Kasumi-1 (cell line): Measurements from ENCODE around the gene ELOA.
"Not testable (repeated sequence)": the region's sequence is repeated elsewhere in the genome, so short reads cannot be mapped to it uniquely, and the experiment has no call there.

Experiments used
- DNase-seq, 2 experiments: peaks; one replicate each; lab custom pipeline; 2025; lab: John Stamatoyannopoulos, UW

The ELOA gene

DNA sequence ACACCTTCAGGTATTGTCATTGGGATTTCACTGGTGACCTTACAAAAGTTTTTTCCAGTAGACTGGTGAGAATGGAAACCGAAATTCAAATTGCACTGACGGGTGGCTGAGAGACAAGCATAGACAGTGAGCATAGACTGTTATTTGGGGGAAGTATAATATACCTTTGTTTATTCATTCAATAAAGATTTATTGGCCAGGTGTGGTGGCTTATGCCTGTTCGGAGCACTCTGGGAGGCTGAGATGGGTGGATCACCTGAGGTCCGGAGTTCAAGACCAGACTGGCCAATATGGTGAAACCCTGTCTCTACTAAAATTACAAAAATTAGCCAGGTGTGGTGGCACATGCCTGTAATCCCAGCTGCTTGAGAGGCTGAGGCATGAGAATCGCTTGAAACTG lies 10.0 kb upstream of the ELOA start:
- DNase-seq: not testable (repeated sequence)

DNA sequence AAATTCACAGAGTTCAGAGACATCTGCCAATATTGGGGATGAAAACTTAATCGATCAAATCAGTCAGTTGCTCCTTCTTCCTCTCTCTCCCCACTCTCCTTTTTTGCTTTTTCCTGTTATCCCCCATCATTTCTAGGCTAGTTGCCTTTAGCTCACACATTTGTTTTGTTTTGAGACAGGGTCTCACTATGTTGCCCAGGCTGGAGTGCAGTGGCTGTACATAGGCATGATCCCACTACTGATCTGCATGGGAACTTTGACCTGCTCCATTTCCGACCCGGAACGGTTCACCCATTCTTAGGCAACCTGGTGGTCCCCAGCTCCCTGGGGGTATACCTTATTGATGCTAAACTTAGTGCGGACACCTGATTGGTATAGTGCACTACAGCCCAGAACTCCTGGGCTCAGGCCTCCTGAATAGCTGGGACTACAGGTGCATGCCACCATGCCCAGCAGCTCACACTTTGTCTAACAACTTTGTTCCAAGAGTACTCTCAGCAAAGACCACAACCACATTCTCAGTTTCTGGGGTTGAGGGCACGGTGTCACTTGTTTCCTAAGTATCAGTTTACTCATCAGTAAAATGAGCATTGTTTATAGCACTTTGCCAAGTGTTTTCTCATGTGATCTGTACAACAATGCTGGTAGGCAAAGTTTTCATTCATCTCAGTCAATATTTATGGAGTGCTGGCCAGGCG lies 6.7 kb upstream of the ELOA start:
- no peak for DNase-seq

GRCh38 chr1:23741609-23742008 lies 1.7 kb upstream of the ELOA start:
- no peak for DNase-seq

DNA sequence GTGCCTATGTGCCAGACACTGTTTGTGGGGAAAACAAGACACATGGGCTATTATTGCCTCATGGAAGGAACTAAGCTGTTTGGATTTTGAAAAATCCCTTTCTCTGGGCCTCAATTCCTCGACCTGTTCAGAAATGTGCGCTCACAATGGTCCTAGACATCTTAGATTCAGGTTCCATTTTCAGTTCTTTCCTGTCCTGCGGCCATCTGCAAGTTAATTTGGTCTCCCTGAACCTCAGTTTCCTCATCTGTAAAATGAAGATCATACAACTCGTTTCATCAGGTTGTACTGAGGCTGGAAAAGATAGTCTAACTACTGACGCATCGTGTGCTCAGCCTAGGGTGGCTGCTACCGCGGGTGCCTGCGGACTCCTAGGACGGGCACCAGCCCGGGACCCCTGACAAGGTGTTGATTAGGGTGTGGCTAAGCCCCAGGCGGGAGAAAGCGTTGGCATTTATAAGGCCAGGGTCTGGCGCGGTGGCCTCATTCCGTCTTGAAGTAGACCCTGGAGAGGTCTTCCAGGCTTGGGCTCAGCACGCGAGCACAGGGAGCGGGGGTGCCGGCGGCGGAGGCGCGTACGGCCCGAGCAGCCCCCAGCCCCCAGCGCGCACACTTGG lies 493 bp upstream of the ELOA start:
- DNase-seq: peak; percentile 21 to 45

GRCh38 chr1:23745515-23745914 lies 2.2 kb downstream of the ELOA start:
- DNase-seq: peak; percentile 60 to 74

DNA sequence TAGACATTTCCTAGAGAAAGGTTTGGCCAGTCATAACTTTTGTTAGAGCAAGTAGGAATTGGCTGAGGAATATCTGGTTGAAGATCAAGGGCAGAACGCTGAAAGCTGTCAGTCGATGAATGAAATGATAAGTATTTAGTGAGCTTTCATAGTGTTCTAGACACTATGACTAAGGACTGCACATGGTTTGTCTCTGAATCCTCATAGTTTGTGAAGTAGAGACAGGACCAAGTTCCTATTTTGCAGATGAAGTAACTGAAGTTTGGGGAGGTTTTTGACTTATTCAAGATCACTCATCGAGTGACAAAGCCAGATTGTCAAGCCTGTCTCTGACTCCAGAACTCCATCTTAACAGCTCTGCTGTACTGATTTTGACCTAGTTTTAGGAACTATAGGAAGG lies 4.7 kb downstream of the ELOA start:
- DNase-seq: no peak

GRCh38 chr1:23751050-23751814 lies 8.0 kb downstream of the ELOA start:
- peak; percentile 75 to 81 for DNase-seq

GRCh38 chr1:23751815-23752200 lies 8.5 kb downstream of the ELOA start:
- DNase-seq: no peak

GRCh38 chr1:23752909-23753308 lies 9.6 kb downstream of the ELOA start:
- DNase-seq: no peak

- DNase-seq: no peak
Measured at GRCh38 chr1:23756676-23757075, 13.4 kb downstream of the ELOA start.

GRCh38 chr1:23757812-23758211 lies 14.5 kb downstream of the ELOA start:
- DNase-seq: no peak

DNA sequence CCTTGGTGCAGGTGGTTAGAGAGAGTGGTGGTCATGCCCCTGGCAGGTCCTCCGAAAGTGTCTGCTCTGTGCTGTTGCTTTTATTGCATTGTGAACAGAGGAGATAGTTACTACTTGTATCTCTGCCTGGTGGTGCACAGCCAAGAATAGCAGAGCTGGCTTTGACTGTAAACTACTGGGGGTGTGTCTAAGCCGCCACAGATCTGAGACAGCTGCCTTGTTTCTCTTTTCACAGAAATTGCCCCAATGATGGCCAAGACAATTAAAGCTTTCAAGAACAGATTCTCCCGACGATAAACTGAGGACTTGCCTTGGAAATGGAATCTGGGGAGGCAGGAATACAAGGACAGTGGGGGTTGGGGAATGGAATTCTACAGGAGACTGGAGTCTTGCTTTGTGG lies 16.0 kb downstream of the ELOA start:
- no peak for DNase-seq

DNA sequence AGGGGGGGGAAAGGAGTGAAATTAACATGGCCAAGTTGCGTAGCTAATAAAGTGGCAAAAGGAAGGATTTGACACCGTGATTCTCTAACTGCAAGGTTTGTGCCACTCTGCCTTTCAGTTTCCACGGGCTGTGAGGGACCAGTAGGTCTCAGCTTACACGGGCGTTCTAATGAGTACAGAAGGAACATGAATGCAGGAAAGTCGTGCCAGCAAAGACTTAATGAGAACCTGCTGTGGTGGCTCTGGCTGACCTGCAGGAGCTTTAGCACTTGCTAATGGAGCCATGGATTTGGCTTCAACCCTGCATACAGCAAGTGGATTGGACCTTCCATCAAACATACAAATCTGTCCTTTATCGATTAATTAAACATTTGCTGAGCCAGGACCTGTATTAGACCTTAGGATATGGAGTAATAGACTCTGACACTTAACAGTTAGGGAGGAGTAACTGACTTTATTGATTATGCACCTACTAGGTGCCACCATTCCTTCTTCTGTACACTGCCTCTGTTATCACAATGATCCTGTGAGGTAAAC lies 19.8 kb downstream of the ELOA start:
- no peak for DNase-seq

GRCh38 chr1:23768733-23769132 lies 25.5 kb downstream of the ELOA start:
- no peak for DNase-seq

DNA sequence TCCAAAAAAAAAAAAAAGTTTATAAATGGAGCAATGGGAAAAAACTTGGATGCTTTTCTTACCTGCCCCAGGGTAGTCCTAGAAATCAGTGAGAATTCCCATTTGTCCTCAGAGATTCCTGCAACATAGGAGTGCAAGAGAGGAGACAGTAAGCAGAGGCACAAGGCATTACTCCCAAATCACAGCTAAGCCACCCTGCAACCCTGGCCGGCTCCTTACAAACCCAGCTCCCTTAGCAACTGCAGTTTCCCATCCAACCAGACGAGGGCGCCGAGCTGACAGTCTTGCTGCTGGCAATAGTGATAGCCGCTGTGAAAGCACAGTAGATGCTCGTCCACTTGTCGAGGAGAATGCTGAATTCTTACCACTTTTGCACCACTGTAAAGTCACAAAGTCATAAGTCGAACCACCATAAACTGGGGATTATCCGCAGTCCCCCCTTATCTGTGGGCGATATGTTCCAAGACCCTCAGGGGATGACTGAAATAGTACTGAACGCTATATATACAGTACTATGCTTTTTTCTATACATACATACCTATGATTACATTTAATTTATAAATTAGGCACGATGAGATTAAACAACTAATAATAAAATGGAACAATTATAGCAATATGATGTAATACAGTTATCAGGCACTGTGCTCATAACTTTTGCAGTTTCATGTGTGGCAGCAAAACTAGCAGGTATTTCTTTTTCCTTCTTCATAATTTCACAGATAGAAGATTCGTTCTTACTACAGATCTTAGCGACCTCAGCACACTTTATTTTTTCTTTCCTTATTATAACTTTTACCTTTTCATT lies 29.0 kb downstream of the ELOA start:
- DNase-seq: peak; percentile 77 to 87

DNA sequence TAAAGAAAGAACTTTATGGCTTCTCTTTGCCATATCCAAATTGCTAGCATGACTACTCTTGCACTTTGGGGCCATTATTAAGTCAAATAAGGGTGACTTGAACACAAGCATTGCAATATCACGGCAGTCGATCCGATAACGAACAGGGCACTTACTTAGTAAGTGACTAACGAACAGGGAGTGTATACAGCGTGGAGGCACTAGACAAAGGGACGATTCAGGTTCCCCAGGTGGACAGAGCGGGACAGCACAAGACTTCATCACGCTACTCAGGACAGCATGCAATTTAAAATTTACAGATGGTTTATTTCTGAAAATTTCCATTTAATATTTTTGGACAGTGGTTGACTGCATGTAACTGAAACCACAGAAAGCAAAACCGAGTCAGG lies 29.6 kb downstream of the ELOA start:
- DNase-seq: no peak

GRCh38 chr1:23774174-23774880 lies 31.1 kb downstream of the ELOA start:
- no peak for DNase-seq

DNA sequence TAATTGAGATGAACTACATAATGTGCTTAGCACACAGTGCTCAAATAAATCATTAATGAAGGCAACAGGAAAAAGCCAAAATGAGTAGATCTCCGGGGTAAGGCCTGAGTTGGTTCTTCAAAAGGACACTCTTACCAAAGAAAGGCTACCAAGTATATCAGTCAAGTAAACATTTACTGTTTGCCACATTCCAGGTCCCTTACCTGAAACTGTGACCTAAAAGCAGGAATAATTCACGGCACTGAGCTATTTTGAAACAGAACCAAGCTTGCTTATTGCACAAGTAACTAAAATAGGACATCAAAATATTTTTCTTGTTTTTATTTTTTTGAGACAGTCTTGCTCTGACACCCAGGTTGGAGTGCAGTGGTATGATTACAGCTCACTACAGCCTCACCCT lies 32.9 kb downstream of the ELOA start:
- DNase-seq: no peak

- peak; percentile 80 to 84 for DNase-seq
Measured at GRCh38 chr1:23777979-23778814, 34.9 kb downstream of the ELOA start, which contains the start of gene PITHD1. PITHD1 (plus strand) TSS chr1:23778418; CDS start chr1:23778516, 98 bp downstream.

DNA sequence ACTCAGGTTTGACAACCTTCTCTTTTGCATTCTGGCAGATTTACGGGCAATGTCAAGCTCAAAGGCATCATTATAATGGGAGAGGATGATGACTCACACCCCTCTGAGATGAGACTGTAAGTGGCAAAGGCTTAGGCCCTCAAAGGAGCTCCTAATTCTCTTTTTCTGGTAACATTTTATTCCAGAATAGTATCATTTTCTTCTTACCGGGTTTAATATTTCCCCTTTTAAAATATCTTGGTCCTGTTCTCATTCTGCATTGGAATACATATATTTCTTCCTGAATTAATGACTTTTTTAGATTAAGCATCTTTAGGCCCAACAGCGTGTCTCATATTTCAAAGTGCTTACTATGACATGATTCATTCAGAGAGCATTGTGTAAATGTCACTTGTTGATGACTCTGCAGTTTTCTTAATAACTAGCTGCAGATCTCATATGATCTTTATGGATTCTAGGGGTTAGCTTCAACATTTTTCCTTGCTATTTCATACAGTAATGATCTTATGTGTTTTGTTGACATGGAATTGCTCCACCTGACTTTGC lies 36.6 kb downstream of the ELOA start:
- DNase-seq: no peak
